ENCODE results near the gene NYAP1.

Gene NYAP1

DNA sequence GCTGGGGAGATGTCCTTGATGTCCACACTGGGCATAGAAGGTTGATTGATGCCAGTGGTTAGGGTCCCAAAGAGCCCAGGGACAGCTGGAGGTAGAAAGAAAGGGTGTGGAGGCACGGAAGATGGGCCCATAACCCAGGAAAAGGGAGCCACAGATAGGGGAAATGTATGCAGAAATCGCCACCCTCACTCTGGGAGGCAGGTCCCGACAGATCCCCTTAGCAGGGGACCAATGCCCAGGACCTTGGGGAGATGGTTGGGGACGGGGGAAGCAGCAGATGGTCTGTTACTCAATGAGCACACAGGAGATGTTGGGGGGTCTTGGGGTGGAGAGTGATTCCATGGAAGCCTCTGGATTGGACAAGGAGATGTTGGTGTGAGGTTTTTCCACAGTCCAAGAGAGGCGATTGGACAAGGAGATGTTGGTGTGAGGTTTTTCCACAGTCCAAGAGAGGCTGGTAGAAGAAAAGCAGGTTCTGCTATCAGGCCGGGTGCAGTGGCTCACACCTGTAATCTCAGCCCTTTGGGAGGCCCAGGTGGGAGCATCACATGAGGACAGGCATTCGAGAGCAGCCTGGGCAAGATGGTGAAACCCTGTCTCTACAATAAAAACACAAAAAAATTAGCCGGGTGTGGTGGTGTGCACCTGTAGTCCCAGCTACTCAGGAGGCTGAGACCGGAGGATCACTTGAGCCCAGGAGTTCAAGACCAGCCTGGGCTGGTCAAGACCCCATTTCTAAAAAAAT is 40.5 kb upstream of the NYAP1 start:
- TF ChIP-seq, protein P1, sequence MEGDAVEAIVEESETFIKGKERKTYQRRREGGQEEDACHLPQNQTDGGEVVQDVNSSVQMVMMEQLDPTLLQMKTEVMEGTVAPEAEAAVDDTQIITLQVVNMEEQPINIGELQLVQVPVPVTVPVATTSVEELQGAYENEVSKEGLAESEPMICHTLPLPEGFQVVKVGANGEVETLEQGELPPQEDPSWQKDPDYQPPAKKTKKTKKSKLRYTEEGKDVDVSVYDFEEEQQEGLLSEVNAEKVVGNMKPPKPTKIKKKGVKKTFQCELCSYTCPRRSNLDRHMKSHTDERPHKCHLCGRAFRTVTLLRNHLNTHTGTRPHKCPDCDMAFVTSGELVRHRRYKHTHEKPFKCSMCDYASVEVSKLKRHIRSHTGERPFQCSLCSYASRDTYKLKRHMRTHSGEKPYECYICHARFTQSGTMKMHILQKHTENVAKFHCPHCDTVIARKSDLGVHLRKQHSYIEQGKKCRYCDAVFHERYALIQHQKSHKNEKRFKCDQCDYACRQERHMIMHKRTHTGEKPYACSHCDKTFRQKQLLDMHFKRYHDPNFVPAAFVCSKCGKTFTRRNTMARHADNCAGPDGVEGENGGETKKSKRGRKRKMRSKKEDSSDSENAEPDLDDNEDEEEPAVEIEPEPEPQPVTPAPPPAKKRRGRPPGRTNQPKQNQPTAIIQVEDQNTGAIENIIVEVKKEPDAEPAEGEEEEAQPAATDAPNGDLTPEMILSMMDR (IDR thresholded peaks at IDR 0.05) = no peak

GRCh38 chr7:100444311-100445278 is 39.1 kb upstream of the NYAP1 start:
- TF ChIP-seq, protein P1 (IDR thresholded peaks at IDR 0.05) = no peak

- TF ChIP-seq, protein P1 (IDR thresholded peaks at IDR 0.05) = no peak
Measured at GRCh38 chr7:100446040-100446439, 37.7 kb upstream of the NYAP1 start.

DNA sequence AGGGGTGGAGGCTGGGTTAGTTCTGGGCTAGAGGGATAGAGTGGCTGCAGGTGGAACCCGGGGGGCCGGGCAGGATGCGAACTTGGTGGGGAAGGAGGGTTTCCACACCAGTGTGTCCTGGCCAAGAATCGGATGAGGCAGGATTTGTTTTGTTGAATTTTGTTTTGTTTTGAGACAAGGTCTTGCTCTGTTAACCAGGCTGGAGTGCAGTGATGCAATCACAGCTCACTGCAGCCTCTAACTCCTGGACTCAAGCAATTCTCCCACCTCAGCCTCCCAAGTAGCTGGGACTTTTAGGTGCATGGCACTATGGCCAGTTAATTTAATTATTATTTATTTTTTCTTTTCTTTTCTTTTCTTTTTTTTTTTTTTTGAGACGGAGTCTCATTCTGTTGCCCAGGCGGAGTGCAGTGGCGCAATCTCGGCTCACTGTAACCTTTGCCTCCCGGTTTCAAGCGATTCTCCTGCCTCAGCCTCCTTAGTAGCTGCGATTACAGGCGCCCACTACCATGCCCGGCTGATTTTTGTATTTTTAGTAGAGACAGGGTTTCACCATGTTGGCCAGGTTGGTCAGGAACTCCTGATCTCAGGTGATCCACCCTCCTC is 34.4 kb upstream of the NYAP1 start:
- TF ChIP-seq, protein P1 (IDR thresholded peaks at IDR 0.05) = no peak

DNA sequence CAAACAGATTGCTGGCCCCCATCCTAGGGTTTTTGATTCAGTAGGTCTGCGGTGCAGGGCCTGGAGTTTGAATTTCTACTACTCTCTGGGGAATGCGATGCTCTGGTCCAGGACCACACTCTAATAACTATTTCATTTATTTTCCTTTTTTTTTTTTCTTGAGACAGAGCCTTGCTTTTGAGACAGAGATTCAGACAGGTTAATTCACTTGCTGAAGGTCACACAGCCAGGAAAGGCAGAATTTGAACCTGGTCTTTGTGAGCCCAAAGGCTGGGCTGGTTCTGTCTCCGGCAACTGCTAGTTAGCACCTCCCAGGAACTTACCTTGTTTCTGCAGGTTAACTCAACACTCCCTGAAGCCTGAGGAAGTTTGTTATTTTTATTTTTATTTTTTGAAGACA is 31.2 kb upstream of the NYAP1 start:
- TF ChIP-seq, protein P1 (IDR thresholded peaks at IDR 0.05) = no peak

- TF ChIP-seq, protein P1 (IDR thresholded peaks at IDR 0.05) = no peak
Measured at GRCh38 chr7:100455206-100455605, 28.5 kb upstream of the NYAP1 start.

- TF ChIP-seq, protein P1 (IDR thresholded peaks at IDR 0.05) = no peak
Measured at GRCh38 chr7:100456562-100456961, 27.2 kb upstream of the NYAP1 start.

All from LNCAP (cell line).